HCT116 (cell line): ENCODE results near the gene CELF1.

ENCODE experiments used
- CEBPB ChIP-seq: IDR thresholded peaks from 2 replicates; pipeline ENCODE4 v1.6.1; 2012; ENCODE audit warnings: low read depth
- EZH2 ChIP-seq: fragments of 200-600 bp; sonication (generic); IDR thresholded peaks from 2 replicates; pipeline ENCODE4 v1.6.1; 2017; ENCODE audit warnings: antibody characterized with exemption, mixed run types
- POLR2AphosphoS5 ChIP-seq: IDR thresholded peaks from 2 replicates; pipeline ENCODE4 v1.6.1; 2011; ENCODE audit warnings: mild to moderate bottlenecking, low read depth, low read length, moderate library complexity
- ZFX ChIP-seq: fragments of 450-650 bp; IDR thresholded peaks from 2 replicates; pipeline ENCODE4 v1.6.1; 2017
- TF ChIP-seq, protein P1 (sequence below), 3 experiments: fragments of 200-600 bp in 1 of 3; sonication (generic) in 1 of 3; IDR thresholded peaks in 2 of 3; conservative IDR thresholded peaks in 1 of 3; 2 replicates each; pipeline ENCODE4 v1.5.1; 2012 to 2017; ENCODE audit warnings: low read depth in 2 of 3, low read length in 2 of 3, antibody characterized with exemption in 1 of 3, borderline replicate concordance in 1 of 3, control low read depth in 1 of 3, mild to moderate bottlenecking in 1 of 3, mixed read lengths in 1 of 3, mixed run types in 1 of 3, moderate library complexity in 1 of 3; ENCODE audit not compliant: insufficient read depth in 1 of 3

DNA sequence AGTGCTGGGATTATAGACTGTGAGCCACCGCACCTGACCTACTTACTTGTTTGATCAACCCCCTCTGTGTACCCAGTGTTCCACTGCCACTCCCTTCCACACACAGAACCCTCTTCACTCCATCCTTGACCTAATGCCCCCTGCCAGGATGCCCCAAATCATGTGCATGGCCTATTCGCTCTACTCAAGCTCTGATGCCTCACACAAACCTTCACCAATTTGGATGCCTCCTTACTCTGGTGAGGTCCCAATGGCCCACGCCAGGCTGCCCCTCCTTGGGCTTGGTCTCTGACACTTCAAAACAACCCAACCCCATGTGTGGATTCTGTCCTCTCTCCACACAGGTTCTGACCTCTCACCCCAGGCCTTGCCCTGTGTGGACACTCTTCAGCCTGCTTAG lies 117.2 kb downstream of the CELF1 start:
- TF ChIP-seq, protein P1, sequence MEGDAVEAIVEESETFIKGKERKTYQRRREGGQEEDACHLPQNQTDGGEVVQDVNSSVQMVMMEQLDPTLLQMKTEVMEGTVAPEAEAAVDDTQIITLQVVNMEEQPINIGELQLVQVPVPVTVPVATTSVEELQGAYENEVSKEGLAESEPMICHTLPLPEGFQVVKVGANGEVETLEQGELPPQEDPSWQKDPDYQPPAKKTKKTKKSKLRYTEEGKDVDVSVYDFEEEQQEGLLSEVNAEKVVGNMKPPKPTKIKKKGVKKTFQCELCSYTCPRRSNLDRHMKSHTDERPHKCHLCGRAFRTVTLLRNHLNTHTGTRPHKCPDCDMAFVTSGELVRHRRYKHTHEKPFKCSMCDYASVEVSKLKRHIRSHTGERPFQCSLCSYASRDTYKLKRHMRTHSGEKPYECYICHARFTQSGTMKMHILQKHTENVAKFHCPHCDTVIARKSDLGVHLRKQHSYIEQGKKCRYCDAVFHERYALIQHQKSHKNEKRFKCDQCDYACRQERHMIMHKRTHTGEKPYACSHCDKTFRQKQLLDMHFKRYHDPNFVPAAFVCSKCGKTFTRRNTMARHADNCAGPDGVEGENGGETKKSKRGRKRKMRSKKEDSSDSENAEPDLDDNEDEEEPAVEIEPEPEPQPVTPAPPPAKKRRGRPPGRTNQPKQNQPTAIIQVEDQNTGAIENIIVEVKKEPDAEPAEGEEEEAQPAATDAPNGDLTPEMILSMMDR (IDR thresholded peaks at IDR 0.05 in 2 of 3, conservative IDR thresholded peaks at IDR 0.05 in 1 of 3; ENCODE audit: borderline replicate concordance in 1 of 3, insufficient read depth in 1 of 3, low read depth in 2 of 3, low read length in 2 of 3), result no peak
- TF ChIP-seq ZFX (no peak), CEBPB (no peak), POLR2AphosphoS5 (no peak), EZH2 (no peak)
